Body of pancreas (tissue), 4 donors: ENCODE results near the gene TYW1.
"Not testable (repeated sequence)": the region's sequence is repeated elsewhere in the genome, so short reads cannot be mapped to it uniquely, and the experiment has no call there.

Experiments used
- CTCF ChIP-seq, 7 experiments: fragments of 450-650 bp in 4 of 7; fragments of 200-600 bp in 3 of 7; sonication (generic) in 3 of 7; IDR thresholded peaks; one replicate each; pipeline ENCODE4 v1.5.1; 2016 to 2019; ENCODE audit warnings: antibody characterized with exemption in 7 of 7
- POLR2A ChIP-seq, 3 donors: fragments of 450-650 bp; IDR thresholded peaks; one replicate each; pipeline ENCODE4 v1.6.1; 2016; ENCODE audit warnings: antibody characterized with exemption in 3 of 3, mild to moderate bottlenecking in 2 of 3

DNA sequence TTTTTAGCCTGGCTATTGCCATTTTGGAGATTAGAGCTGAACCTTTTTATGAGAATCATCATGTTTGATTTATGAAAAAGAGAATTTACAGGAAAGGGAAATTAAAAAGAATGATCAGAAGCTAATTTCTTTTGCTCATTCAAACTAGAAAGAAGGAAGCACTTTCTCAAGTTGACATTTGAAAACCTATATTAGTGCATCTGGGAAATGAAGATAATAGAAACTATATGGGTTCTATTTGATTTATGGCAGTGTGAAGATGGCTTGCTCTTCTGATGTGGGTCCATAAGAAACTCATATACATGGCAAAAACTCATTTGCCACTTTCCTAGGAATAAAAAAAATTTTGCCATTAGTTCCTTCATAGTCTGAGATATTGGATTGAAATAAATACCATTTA lies 152.5 kb downstream of the TYW1 start:
- TF ChIP-seq CTCF, POLR2A (IDR thresholded peaks at IDR 0.05): not testable (repeated sequence)
